H1 (cell line): ENCODE data around the gene BACE1. TPM values are rescaled to one million over a fixed set of nuclear protein-coding genes. Genes with fewer than 3 reads are reported as not detected.

ENCODE experiments used
- CTCF ChIA-PET: fragments of 300-600 bp; sonication (Branson Sonifier 250); formaldehyde crosslinking; loops from one replicate; lab custom pipeline; 2021; ENCODE audit not compliant: partially characterized antibody; lab: Charles Lee
- POLR2A ChIA-PET: fragments of 300-600 bp; sonication (Branson Sonifier 250); formaldehyde crosslinking; loops from one replicate; lab custom pipeline; 2021; ENCODE audit warnings: inconsistent platforms; ENCODE audit not compliant: partially characterized antibody; lab: Charles Lee
- DNase-seq, 2 experiments: peaks; one replicate each; pipeline versions ENCODE4 v3.0.0 to v3.0.0-alpha.2; 2010 to 2022; ENCODE audit warnings: low spot score in 2 of 2, low read depth in 1 of 2, mixed read lengths in 1 of 2
- FAIRE-seq: peaks from 2 replicates; lab custom pipeline; 2011; peaks lifted over from hg19 to GRCh38; lab: Jason Lieb, UNC
- H2AFZ ChIP-seq: 2 replicates; pipeline ENCODE4 v1.8.1; 2012; ENCODE audit warnings: low read length, inconsistent platforms
- H2AK5ac ChIP-seq: 2 replicates; pipeline ENCODE4 v1.6.1; 2013; ENCODE audit warnings: low read depth, low read length
- H2BK120ac ChIP-seq: replicated peaks from 2 replicates; pipeline ENCODE3; 2013; ENCODE audit warnings: low read depth, low read length, inconsistent platforms
- H2BK12ac ChIP-seq: 2 replicates; pipeline ENCODE4 v1.6.1; 2013; ENCODE audit warnings: low read depth, low read length
- H2BK15ac ChIP-seq: 2 replicates; pipeline ENCODE4 v1.6.1; 2013; ENCODE audit warnings: low read length
- H2BK20ac ChIP-seq: 2 replicates; pipeline ENCODE4 v1.6.1; 2013; ENCODE audit warnings: low read length
- H2BK5ac ChIP-seq: 2 replicates; pipeline ENCODE4 v1.6.1; 2013; ENCODE audit warnings: low read depth, low read length
- H3K14ac ChIP-seq: 2 replicates; pipeline ENCODE4 v1.6.1; 2013; ENCODE audit warnings: inconsistent platforms; ENCODE audit not compliant: insufficient read length
- H3K18ac ChIP-seq: 2 replicates; pipeline ENCODE4 v1.6.1; 2013; ENCODE audit warnings: low read length; ENCODE audit errors: extremely low read depth
- H3K23ac ChIP-seq: 2 replicates; pipeline ENCODE4 v1.6.1; 2013; ENCODE audit warnings: inconsistent platforms; ENCODE audit not compliant: insufficient read length
- H3K23me2 ChIP-seq: 2 replicates; pipeline ENCODE4 v1.6.1; 2013; ENCODE audit warnings: low read depth, low read length
- H3K27ac ChIP-seq: 2 replicates; pipeline ENCODE4 v1.6.1; 2011; ENCODE audit warnings: low read depth, low read length, inconsistent platforms
- H3K27me3 ChIP-seq, 4 experiments: replicated peaks in 1 of 4; 1 replicate in 1 of 4; 2 replicates in 3 of 4; pipeline versions ENCODE4 v1.6.1 to v1.8.1; 2011 to 2013; ENCODE audit warnings: low read length in 3 of 4, mild to moderate bottlenecking in 3 of 4, inconsistent platforms in 2 of 4, mixed read lengths in 2 of 4, moderate library complexity in 1 of 4; ENCODE audit not compliant: control insufficient read depth in 3 of 4, insufficient read depth in 3 of 4; ENCODE audit errors: extremely low read depth in 1 of 4
- H3K36me3 ChIP-seq, 4 experiments: 2 replicates each; pipeline versions ENCODE4 v1.6.1 to v1.8.1; 2011 to 2013; ENCODE audit warnings: mild to moderate bottlenecking in 4 of 4, low read length in 3 of 4, moderate library complexity in 2 of 4, control low read depth in 1 of 4, inconsistent platforms in 1 of 4; ENCODE audit not compliant: insufficient read depth in 4 of 4, control insufficient read depth in 2 of 4
- H3K4ac ChIP-seq: replicated peaks from 2 replicates; pipeline ENCODE3; 2013; ENCODE audit warnings: low read length, low read depth, mixed read lengths, inconsistent platforms; ENCODE audit not compliant: insufficient read length
- H3K4me1 ChIP-seq, 4 experiments: replicated peaks in 1 of 4; 1 replicate in 1 of 4; 2 replicates in 3 of 4; pipeline versions ENCODE4 v1.6.1 to v1.8.1; 2011 to 2013; ENCODE audit warnings: low read length in 3 of 4, inconsistent platforms in 2 of 4, mixed read lengths in 1 of 4; ENCODE audit not compliant: insufficient read depth in 4 of 4, control insufficient read depth in 3 of 4
- H3K4me2 ChIP-seq, 2 experiments: 2 replicates each; pipeline versions ENCODE4 v1.6.1 to v1.8.1; 2011 to 2013; ENCODE audit warnings: low read depth in 2 of 2, low read length in 2 of 2, control low read depth in 1 of 2, inconsistent platforms in 1 of 2, mild to moderate bottlenecking in 1 of 2; ENCODE audit not compliant: insufficient read depth in 1 of 2
- H3K4me3 ChIP-seq, 4 experiments: fragments of 200-600, 300-600 bp in 1 of 4; sonication (generic), shearing (Covaris generic), sonication (Bioruptor Twin) in 1 of 4; 2 replicates each; pipeline versions ENCODE4 v1.5.1 to v1.8.1; 2011 to 2016; ENCODE audit warnings: low read length in 4 of 4, low read depth in 3 of 4, control low read depth in 2 of 4, inconsistent platforms in 2 of 4, mild to moderate bottlenecking in 2 of 4, mixed read lengths in 1 of 4, moderate library complexity in 1 of 4; ENCODE audit not compliant: insufficient read depth in 2 of 4; ENCODE audit errors: extremely low read depth in 1 of 4
- H3K56ac ChIP-seq: replicated peaks from 2 replicates; pipeline ENCODE3; 2013; ENCODE audit warnings: low read depth, mild to moderate bottlenecking, mixed read lengths, low read length, inconsistent platforms; ENCODE audit not compliant: insufficient read length
- H3K79me1 ChIP-seq: 2 replicates; pipeline ENCODE4 v1.6.1; 2013; ENCODE audit warnings: low read depth, low read length, control low read depth
- H3K79me2 ChIP-seq, 2 experiments: 2 replicates each; pipeline versions ENCODE4 v1.6.1 to v1.8.1; 2012 to 2013; ENCODE audit warnings: low read length in 2 of 2, mild to moderate bottlenecking in 2 of 2, inconsistent platforms in 1 of 2; ENCODE audit not compliant: insufficient read depth in 2 of 2, control insufficient read depth in 1 of 2
- H3K9ac ChIP-seq, 4 experiments: replicated peaks in 1 of 4; 1 replicate in 1 of 4; 2 replicates in 3 of 4; pipeline versions ENCODE4 v1.6.1 to v1.8.1; 2011 to 2013; ENCODE audit warnings: low read depth in 3 of 4, low read length in 3 of 4, control low read depth in 2 of 4, mild to moderate bottlenecking in 2 of 4, moderate library complexity in 2 of 4, inconsistent platforms in 1 of 4; ENCODE audit errors: extremely low read depth in 1 of 4
- H3K9me3 ChIP-seq, 2 experiments: 2 replicates each; pipeline versions ENCODE4 v1.6.1 to v1.8.1; 2012 to 2013; ENCODE audit warnings: mild to moderate bottlenecking in 2 of 2, moderate library complexity in 2 of 2, control low read depth in 1 of 2, inconsistent platforms in 1 of 2, low read depth in 1 of 2, low read length in 1 of 2, mixed read lengths in 1 of 2; ENCODE audit not compliant: insufficient read depth in 2 of 2
- H4K20me1 ChIP-seq, 2 experiments: replicated peaks in 1 of 2; 2 replicates each; pipeline versions ENCODE3 to v1.8.1; 2011 to 2013; ENCODE audit warnings: inconsistent platforms in 2 of 2, low read length in 2 of 2, mild to moderate bottlenecking in 1 of 2; ENCODE audit not compliant: insufficient read depth in 2 of 2, control insufficient read depth in 1 of 2
- H4K5ac ChIP-seq: 2 replicates; pipeline ENCODE4 v1.6.1; 2013; ENCODE audit warnings: low read length, low read depth, mixed read lengths, inconsistent platforms; ENCODE audit not compliant: insufficient read length
- H4K8ac ChIP-seq: 2 replicates; pipeline ENCODE4 v1.8.0; 2013; ENCODE audit warnings: mild to moderate bottlenecking, moderate library complexity, low read length, inconsistent platforms; ENCODE audit not compliant: insufficient read depth; ENCODE audit errors: extremely low read depth
- H4K91ac ChIP-seq: replicated peaks from 2 replicates; pipeline ENCODE3; 2013; ENCODE audit warnings: low read length, mixed read lengths, inconsistent platforms; ENCODE audit not compliant: insufficient read length
- ASH2L ChIP-seq: fragments of 200-600, 300-600 bp; sonication (generic); IDR thresholded peaks from one replicate; pipeline ENCODE4 v1.7.1; 2017; ENCODE audit warnings: low read length
- BRCA1 ChIP-seq: IDR thresholded peaks from 2 replicates; pipeline ENCODE4 v1.6.1; 2012; ENCODE audit warnings: low read depth, low read length, improper control_type of control experiment
- CHD1 ChIP-seq: IDR thresholded peaks from 2 replicates; pipeline ENCODE4 v1.6.1; 2012; ENCODE audit warnings: low read depth, low read length, improper control_type of control experiment
- KDM1A ChIP-seq: fragments of 200-600, 300-600 bp; sonication (generic); IDR thresholded peaks from 2 replicates; pipeline ENCODE4 v1.7.1; 2016; ENCODE audit warnings: mild to moderate bottlenecking, low read length, borderline replicate concordance
- KDM5A ChIP-seq: fragments of 200-600 bp; IDR thresholded peaks from 2 replicates; pipeline ENCODE4 v1.7.1; 2012; ENCODE audit warnings: mild to moderate bottlenecking, low read length, inconsistent platforms, mixed read lengths
- MAX ChIP-seq: IDR thresholded peaks from 2 replicates; pipeline ENCODE4 v1.6.1; 2012; ENCODE audit warnings: inconsistent platforms
- RFX5 ChIP-seq: IDR thresholded peaks from 2 replicates; pipeline ENCODE4 v1.6.1; 2011; ENCODE audit warnings: low read depth, low read length, improper control_type of control experiment, borderline replicate concordance
- RNF2 ChIP-seq: fragments of 200-900, 300-1000 bp; sonication (generic); IDR thresholded peaks from 2 replicates; pipeline ENCODE4 v1.7.1; 2016; ENCODE audit warnings: borderline replicate concordance, low read depth, mild to moderate bottlenecking, antibody characterized with exemption, low read length; ENCODE audit not compliant: poor library complexity, severe bottlenecking; ENCODE audit errors: missing control alignments
- TBP ChIP-seq: IDR thresholded peaks from 2 replicates; pipeline ENCODE4 v1.6.1; 2011; ENCODE audit warnings: low read depth, low read length, improper control_type of control experiment
- TCF12 ChIP-seq: IDR thresholded peaks from 2 replicates; pipeline ENCODE4 v1.6.1; 2011; ENCODE audit warnings: low read depth, mild to moderate bottlenecking, low read length
- WGBS, 2 experiments: shearing (Covaris generic) in 1 of 2; methylation state at CpG; one replicate each; pipeline versions ENCODE4 v1.1.6 to v1.1.7; 2013 to 2015; ENCODE audit warnings: low lambda C conversion rate in 2 of 2, mixed read lengths in 2 of 2, inconsistent platforms in 1 of 2, low coverage in 1 of 2, missing lambda C conversion rate in 1 of 2; ENCODE audit not compliant: insufficient replicate concordance in 2 of 2, insufficient coverage in 1 of 2, insufficient read length in 1 of 2; ENCODE audit errors: extremely low coverage in 1 of 2, missing lambda C conversion rate in 1 of 2; 5-methylcytosine and 5-hydroxymethylcytosine counted together
- polyA plus RNA-seq, 7 experiments: library from polyadenylated mRNA; depleted of rRNA in 3 of 7; stranded (reverse) in 5 of 7; unstranded in 2 of 7; fragments of >200 nt in 5 of 7; fragments of 200-250 nt in 2 of 7; gene quantifications; 1 replicate in 5 of 7; 2 replicates in 1 of 7; 4 replicates in 1 of 7; pipeline versions ENCODE4 v1.2.1 to v1.2.3, GENCODE V29; 2011 to 2013; ENCODE audit warnings: missing spikeins in 2 of 7, mixed read lengths in 2 of 7
- total RNA-seq: library from RNA; stranded (reverse); fragmentation: NEBNext Ultra II Directional; extraction: Animal tissue kit (Norgen Biotek cat#: 25700); gene quantifications from 2 replicates; pipeline ENCODE4 v1.2.1, GENCODE V29; 2021
- TF ChIP-seq, protein P1 (sequence below), 3 experiments: IDR thresholded peaks; 1 replicate in 2 of 3; 2 replicates in 1 of 3; pipeline versions ENCODE4 v1.5.1 to v1.6.1; 2011; ENCODE audit warnings: low read length in 3 of 3, mild to moderate bottlenecking in 3 of 3, inconsistent platforms in 2 of 3, low read depth in 1 of 3, moderate library complexity in 1 of 3; ENCODE audit not compliant: insufficient read depth in 1 of 3; ENCODE audit errors: control extremely low read depth in 1 of 3

The BACE1 gene
- total and polyA plus RNA-seq, 2 of the 8 experiments (the other 6 are each of a cell fraction or from before 2014, with no cell fraction given): 7.7 to 7.9 TPM

- 77% methylated on average over 1 of the region's 1 CpG; no CpG with 5 or more reads in 1 of the 2 experiments for WGBS, 2 experiments
- CTCF ChIA-PET: interaction anchor here (1.1 kb wide), 1 partner anchor 190 kb away, joined by 3 read pairs; no protein-coding TSS in a partner anchor
- H3K23me2 ChIP-seq: no peaks in the 10 kb centered on the region
Observed at GRCh38 chr11:117289795-117290194, 26.3 kb downstream of the BACE1 start.

More at GRCh38 chr11:117289795-117290194, 26.3 kb downstream of the BACE1 start:
- Histone ChIP-seq H4K5ac (no peak overlapping the region), H3K27ac (no peak overlapping the region), H2AFZ (no peak overlapping the region), H4K20me1 (no peaks in the 10 kb centered on the region), H2AK5ac (no peak overlapping the region), H3K56ac (no peak overlapping the region), H3K4me2 (no peak overlapping the region), H3K36me3 (peaks cover 2 to 44% (median 22%) of the 10 kb centered on the region in 4 experiments; a peak in 7 of 8 replicates), H3K27me3 (no peaks in the 10 kb centered on the region), H3K14ac (no peak overlapping the region), H3K4ac (no peak overlapping the region), H2BK12ac (no peak overlapping the region), H3K79me2 (no peaks in the 10 kb centered on the region), H3K79me1 (no peaks in the 10 kb centered on the region), H2BK120ac (no peak overlapping the region), H3K4me3 (no peak overlapping the region), H3K9me3 (no peaks in the 10 kb centered on the region), H2BK15ac (no peak overlapping the region), H4K8ac (no peak overlapping the region), H4K91ac (no peak overlapping the region), H3K9ac (no peak overlapping the region), H3K4me1 (no peaks in the 10 kb centered on the region), H2BK20ac (no peak overlapping the region), H2BK5ac (no peak overlapping the region), H3K23ac (no peak overlapping the region), H3K18ac (no peak overlapping the region)
- TF ChIP-seq RFX5 (no peak), TCF12 (no peak), RNF2 (no peak), TBP (no peak), KDM5A (no peak), ASH2L (no peak), KDM1A (no peak), MAX (no peak), CHD1 (no peak), BRCA1 (no peak)
- TF ChIP-seq, protein P1, sequence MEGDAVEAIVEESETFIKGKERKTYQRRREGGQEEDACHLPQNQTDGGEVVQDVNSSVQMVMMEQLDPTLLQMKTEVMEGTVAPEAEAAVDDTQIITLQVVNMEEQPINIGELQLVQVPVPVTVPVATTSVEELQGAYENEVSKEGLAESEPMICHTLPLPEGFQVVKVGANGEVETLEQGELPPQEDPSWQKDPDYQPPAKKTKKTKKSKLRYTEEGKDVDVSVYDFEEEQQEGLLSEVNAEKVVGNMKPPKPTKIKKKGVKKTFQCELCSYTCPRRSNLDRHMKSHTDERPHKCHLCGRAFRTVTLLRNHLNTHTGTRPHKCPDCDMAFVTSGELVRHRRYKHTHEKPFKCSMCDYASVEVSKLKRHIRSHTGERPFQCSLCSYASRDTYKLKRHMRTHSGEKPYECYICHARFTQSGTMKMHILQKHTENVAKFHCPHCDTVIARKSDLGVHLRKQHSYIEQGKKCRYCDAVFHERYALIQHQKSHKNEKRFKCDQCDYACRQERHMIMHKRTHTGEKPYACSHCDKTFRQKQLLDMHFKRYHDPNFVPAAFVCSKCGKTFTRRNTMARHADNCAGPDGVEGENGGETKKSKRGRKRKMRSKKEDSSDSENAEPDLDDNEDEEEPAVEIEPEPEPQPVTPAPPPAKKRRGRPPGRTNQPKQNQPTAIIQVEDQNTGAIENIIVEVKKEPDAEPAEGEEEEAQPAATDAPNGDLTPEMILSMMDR (IDR thresholded peaks at IDR 0.05; ENCODE audit: control extremely low read depth in 1 of 3, insufficient read depth in 1 of 3, low read depth in 1 of 3, low read length in 3 of 3): no peak
- POLR2A ChIA-PET: no interaction called here
- no peak for DNase-seq
- FAIRE-seq: no peak
